Ascending aorta (tissue), 2 donors: ENCODE data around the gene KIF5A. TPM values are rescaled to one million over a fixed set of nuclear protein-coding genes. Genes with fewer than 3 reads are reported as not detected.

ENCODE experiments used
- DNase-seq, 2 donors: peaks; one replicate each; pipeline ENCODE4 v3.0.0-alpha.2; 2019; ENCODE audit warnings: low spot score in 2 of 2
- H3K27ac ChIP-seq, 2 donors: fragments of 200-600 bp; sonication (generic); one replicate each; pipeline ENCODE4 v1.5.1; 2016 to 2017; ENCODE audit warnings: mild to moderate bottlenecking in 1 of 2
- H3K27me3 ChIP-seq: fragments of 200-600 bp; sonication (generic); one replicate; pipeline ENCODE4 v1.5.1; 2017
- H3K36me3 ChIP-seq, 2 donors: fragments of 200-600 bp; sonication (generic); one replicate each; pipeline ENCODE4 v1.5.1; 2016
- H3K4me1 ChIP-seq, 2 donors: fragments of 200-600 bp; sonication (generic); one replicate each; pipeline ENCODE4 v1.5.1; 2016 to 2017; ENCODE audit warnings: mild to moderate bottlenecking in 1 of 2
- H3K4me3 ChIP-seq, 2 donors: fragments of 200-600 bp; sonication (generic); one replicate each; pipeline ENCODE4 v1.5.1; 2016 to 2017; ENCODE audit warnings: mild to moderate bottlenecking in 1 of 2
- H3K9me3 ChIP-seq, 2 donors: fragments of 200-600 bp; sonication (generic); one replicate each; pipeline ENCODE4 v1.5.1; 2016
- intact Hi-C: fragments of 100-400 bp; cut with DNase I; formaldehyde crosslinking; loops from one replicate; pipeline ENCODE4 v1.15.1; 2023
- total RNA-seq: library from RNA; depleted of rRNA; stranded (reverse); fragments of >200 nt; gene quantifications from one replicate; pipeline ENCODE4 v1.1.0, GENCODE V29; 2016
- TF ChIP-seq, protein P1 (sequence below), 3 experiments: fragments of 200-600 bp in 2 of 3; fragments of 450-650 bp in 1 of 3; sonication (generic) in 2 of 3; IDR thresholded peaks; one replicate each; pipeline ENCODE4 v1.5.1; 2016 to 2019; ENCODE audit warnings: antibody characterized with exemption in 3 of 3, mild to moderate bottlenecking in 1 of 3, moderate library complexity in 1 of 3

The KIF5A gene
- total RNA-seq, 1 donor from 2014 or later: not detected

DNA sequence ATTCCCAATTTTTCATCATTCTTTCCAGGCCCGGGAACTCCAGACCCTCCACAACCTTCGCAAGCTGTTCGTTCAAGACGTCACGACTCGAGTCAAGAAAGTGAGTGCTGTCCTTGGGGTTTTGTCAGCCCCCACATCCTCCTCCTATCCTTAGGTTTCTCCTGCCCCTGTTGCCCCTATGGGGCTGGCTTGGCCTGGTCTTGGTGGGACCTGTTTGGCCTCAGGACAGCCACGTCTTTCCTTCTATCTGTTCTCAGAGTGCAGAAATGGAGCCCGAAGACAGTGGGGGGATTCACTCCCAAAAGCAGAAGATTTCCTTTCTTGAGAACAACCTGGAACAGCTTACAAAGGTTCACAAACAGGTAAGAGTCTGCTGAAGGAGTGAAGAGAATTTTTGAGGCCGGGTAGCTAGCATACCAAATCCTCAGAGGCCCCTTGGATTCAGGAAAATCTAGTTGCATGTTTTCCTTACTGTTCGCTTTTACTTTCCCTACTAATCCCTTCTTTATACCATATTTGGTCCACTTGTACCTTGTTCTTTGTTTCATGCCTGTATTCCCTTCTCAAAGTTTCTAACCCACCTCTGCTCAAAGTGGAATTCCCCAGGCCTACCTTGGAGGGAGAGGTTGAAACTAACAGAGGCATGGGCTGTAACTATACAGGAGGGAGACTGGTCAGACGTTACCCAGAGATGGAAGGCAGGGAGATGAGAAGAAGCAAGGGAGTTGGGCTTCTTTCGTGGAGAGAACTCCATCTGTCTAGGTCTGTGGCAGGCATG is 28.3 kb downstream of the KIF5A start:
- TF ChIP-seq, protein P1, sequence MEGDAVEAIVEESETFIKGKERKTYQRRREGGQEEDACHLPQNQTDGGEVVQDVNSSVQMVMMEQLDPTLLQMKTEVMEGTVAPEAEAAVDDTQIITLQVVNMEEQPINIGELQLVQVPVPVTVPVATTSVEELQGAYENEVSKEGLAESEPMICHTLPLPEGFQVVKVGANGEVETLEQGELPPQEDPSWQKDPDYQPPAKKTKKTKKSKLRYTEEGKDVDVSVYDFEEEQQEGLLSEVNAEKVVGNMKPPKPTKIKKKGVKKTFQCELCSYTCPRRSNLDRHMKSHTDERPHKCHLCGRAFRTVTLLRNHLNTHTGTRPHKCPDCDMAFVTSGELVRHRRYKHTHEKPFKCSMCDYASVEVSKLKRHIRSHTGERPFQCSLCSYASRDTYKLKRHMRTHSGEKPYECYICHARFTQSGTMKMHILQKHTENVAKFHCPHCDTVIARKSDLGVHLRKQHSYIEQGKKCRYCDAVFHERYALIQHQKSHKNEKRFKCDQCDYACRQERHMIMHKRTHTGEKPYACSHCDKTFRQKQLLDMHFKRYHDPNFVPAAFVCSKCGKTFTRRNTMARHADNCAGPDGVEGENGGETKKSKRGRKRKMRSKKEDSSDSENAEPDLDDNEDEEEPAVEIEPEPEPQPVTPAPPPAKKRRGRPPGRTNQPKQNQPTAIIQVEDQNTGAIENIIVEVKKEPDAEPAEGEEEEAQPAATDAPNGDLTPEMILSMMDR (IDR thresholded peaks at IDR 0.05): no peak
- Histone ChIP-seq H3K4me3 (no peak overlapping the region), H3K4me1 (no peaks in the 10 kb centered on the region), H3K27me3 (no peaks in the 10 kb centered on the region), H3K9me3 (no peaks in the 10 kb centered on the region), H3K27ac (no peak overlapping the region), H3K36me3 (peaks cover 11 to 15% of the 10 kb centered on the region in 2 donors)
- intact Hi-C loops: no loop called here
- DNase-seq: no peak

GRCh38 chr12:57579011-57579410 is 29.2 kb downstream of the KIF5A start:
- Histone ChIP-seq H3K27ac (no peak overlapping the region), H3K4me1 (no peaks in the 10 kb centered on the region), H3K36me3 (peaks cover 11 to 15% of the 10 kb centered on the region in 2 donors), H3K9me3 (no peaks in the 10 kb centered on the region), H3K27me3 (no peaks in the 10 kb centered on the region), H3K4me3 (no peak overlapping the region)
- intact Hi-C loops: no loop called here
- TF ChIP-seq, protein P1 (IDR thresholded peaks at IDR 0.05): no peak
- DNase-seq: no peak

DNA sequence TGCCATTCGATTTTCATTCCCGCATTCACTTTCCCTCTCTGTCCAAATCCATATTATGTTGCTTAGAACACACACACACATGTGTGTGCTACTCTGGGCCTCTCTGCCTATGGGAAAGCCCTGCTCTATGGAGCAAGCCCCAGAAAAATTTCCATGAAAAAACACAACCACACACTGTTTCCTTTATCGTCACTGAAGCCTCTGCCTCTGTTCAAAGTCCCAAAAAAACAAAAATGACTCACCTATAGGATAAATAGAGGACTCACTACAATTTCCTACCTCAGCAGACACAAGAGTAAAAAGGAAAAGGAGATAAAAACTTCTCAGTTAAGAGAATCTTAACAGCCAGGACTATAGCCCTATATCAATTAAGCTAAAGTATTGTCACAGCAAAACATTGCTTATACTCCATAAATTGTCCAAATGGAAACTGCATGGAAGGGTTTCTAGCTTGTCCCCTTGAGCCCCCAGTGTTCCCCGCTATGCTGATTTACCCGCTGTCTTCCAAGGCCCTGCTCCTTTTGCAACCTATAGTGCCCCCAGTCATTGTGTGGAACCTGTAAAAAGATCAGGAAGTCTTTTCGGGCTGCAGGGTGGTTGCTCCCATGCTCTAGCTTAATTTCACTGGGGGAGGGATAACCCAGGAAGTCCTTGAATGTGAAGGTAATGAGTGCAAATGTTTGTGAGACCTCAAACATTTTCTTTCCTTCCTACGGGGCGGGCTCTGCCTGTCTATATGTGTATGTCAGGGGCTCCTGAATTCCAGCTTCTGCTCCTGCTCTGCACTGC is 30.0 kb downstream of the KIF5A start:
- no peak for DNase-seq
- TF ChIP-seq, protein P1 (IDR thresholded peaks at IDR 0.05): no peak
- H3K36me3 ChIP-seq: peaks cover 11 to 15% of the 10 kb centered on the region in 2 donors
- H3K27me3 ChIP-seq: no peaks in the 10 kb centered on the region
- no peaks in the 10 kb centered on the region for H3K4me1 ChIP-seq
- H3K9me3 ChIP-seq: no peaks in the 10 kb centered on the region
- intact Hi-C loops: no loop called here
- H3K27ac ChIP-seq: no peak overlapping the region
- no peak overlapping the region for H3K4me3 ChIP-seq

DNA sequence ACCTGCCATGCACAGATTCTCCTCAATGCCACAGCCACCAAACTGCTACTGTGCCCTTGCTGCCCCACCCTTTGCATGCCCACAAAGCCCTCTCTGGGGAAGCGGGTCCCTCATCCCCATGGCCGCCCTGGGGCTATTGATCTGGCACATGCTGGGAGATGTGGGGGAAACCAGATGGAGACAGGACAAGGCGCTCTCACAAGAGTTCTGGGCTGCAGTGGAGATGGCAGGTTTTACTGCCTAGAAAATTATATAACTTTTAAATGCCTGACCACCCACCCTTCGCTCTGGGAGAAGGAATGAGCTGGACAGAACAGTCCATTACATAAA is 30.6 kb downstream of the KIF5A start:
- Histone ChIP-seq H3K27ac (no peak overlapping the region), H3K4me3 (no peak overlapping the region), H3K4me1 (no peaks in the 10 kb centered on the region), H3K27me3 (no peaks in the 10 kb centered on the region), H3K9me3 (no peaks in the 10 kb centered on the region), H3K36me3 (peaks cover 11 to 12% of the 10 kb centered on the region in 2 donors)
- DNase-seq: no peak
- TF ChIP-seq, protein P1 (IDR thresholded peaks at IDR 0.05): no peak
- intact Hi-C loops: no loop called here

DNA sequence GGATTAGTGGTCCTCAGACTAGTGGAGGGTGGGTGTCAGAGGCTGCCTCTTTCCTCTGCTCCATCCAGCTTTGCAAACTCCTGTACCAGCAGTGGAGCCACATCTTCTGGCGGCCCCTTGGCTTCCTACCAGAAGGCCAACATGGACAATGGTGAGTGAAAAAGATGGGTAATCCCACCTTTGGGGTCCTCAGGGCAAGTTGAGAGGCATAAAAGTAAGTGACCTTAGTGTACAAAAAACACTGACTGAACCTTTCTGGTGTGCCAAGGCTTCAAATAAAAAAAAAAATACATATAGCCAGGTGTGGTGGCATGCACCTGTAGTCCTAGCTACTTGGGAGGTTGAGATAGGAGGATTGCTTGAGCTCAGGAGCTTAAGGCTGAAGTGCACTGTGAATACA is 32.0 kb downstream of the KIF5A start:
- no peak overlapping the region for H3K27ac ChIP-seq
- TF ChIP-seq, protein P1 (IDR thresholded peaks at IDR 0.05): no peak
- H3K4me1 ChIP-seq: no peaks in the 10 kb centered on the region
- peaks cover 3 to 5% of the 10 kb centered on the region in 2 donors for H3K36me3 ChIP-seq
- no peaks in the 10 kb centered on the region for H3K27me3 ChIP-seq
- no peak overlapping the region for H3K4me3 ChIP-seq
- DNase-seq: no peak
- intact Hi-C loops: no loop called here
- no peaks in the 10 kb centered on the region for H3K9me3 ChIP-seq
